Lower leg skin (tissue), 4 donors: Measurements from ENCODE around the gene SPARC. TPM values are rescaled to one million over a fixed set of nuclear protein-coding genes. Genes with fewer than 3 reads are reported as not detected.
"Not testable (repeated sequence)": the region's sequence is repeated elsewhere in the genome, so short reads cannot be mapped to it uniquely, and the experiment has no call there.

Experiments
- DNase-seq, 2 donors: peaks; one replicate each; pipeline ENCODE4 v3.0.0-alpha.2; 2019; ENCODE audit warnings: low spot score in 2 of 2
- H3K4me3 ChIP-seq: fragments of 200-600 bp; sonication (generic); 2 replicates; pipeline ENCODE4 v1.5.1; 2017; ENCODE audit warnings: mild to moderate bottlenecking, low read depth; ENCODE audit not compliant: poor library complexity, severe bottlenecking
- POLR2A ChIP-seq, 2 donors: fragments of 450-650 bp; IDR thresholded peaks; one replicate each; pipeline ENCODE4 v1.6.1; 2016 to 2017; ENCODE audit warnings: antibody characterized with exemption in 2 of 2, mild to moderate bottlenecking in 1 of 2, moderate library complexity in 1 of 2
- WGBS, 2 donors: methylation state at CpG; one replicate each; pipeline ENCODE4 v1.1.5; 2018; 5-methylcytosine and 5-hydroxymethylcytosine counted together
- intact Hi-C: fragments of 100-400 bp; cut with DNase I; formaldehyde crosslinking; loops from one replicate; pipeline ENCODE4 v1.15.0; 2023; ENCODE audit warnings: low total_unique reads
- total RNA-seq, 4 donors: library from RNA; depleted of rRNA; stranded (reverse); fragments of >200 nt; gene quantifications; one replicate each; pipeline ENCODE4 v1.1.0, GENCODE V29; 2016
- TF ChIP-seq, protein P1 (sequence below), 3 donors: fragments of 450-650 bp; IDR thresholded peaks; one replicate each; pipeline ENCODE4 v1.5.1; 2016; ENCODE audit warnings: antibody characterized with exemption in 3 of 3, mild to moderate bottlenecking in 3 of 3, moderate library complexity in 2 of 3

SPARC gene
- total RNA-seq: 100 to 1,000 TPM; 133 to 494 (median 213) TPM

GRCh38 chr5:151686674-151687407 is at the start of gene SPARC:
Gene SPARC, minus strand, starts transcription at chr5:151686915. Its CDS starts 10,727 bp downstream, at chr5:151676188.
- peak; percentile 88 to 95 for DNase-seq
- peak in 1 of 2 donors; percentile 40 for TF ChIP-seq POLR2A (IDR thresholded peaks at IDR 0.05)
- TF ChIP-seq, protein P1, sequence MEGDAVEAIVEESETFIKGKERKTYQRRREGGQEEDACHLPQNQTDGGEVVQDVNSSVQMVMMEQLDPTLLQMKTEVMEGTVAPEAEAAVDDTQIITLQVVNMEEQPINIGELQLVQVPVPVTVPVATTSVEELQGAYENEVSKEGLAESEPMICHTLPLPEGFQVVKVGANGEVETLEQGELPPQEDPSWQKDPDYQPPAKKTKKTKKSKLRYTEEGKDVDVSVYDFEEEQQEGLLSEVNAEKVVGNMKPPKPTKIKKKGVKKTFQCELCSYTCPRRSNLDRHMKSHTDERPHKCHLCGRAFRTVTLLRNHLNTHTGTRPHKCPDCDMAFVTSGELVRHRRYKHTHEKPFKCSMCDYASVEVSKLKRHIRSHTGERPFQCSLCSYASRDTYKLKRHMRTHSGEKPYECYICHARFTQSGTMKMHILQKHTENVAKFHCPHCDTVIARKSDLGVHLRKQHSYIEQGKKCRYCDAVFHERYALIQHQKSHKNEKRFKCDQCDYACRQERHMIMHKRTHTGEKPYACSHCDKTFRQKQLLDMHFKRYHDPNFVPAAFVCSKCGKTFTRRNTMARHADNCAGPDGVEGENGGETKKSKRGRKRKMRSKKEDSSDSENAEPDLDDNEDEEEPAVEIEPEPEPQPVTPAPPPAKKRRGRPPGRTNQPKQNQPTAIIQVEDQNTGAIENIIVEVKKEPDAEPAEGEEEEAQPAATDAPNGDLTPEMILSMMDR (IDR thresholded peaks at IDR 0.05): no peak
- peak within 1 kb of the TSS; percentile 56 for H3K4me3 ChIP-seq
- 1 to 3% methylated on average over 22 of the region's 22 CpGs for WGBS, 2 donors
- intact Hi-C loops: no loop called here

- no peak overlapping the region for H3K4me3 ChIP-seq
- TF ChIP-seq, protein P1 (IDR thresholded peaks at IDR 0.05): no peak
- no peak for TF ChIP-seq POLR2A (IDR thresholded peaks at IDR 0.05)
- DNase-seq: no peak
- WGBS, 2 donors: 91 to 96% methylated on average over 1 of the region's 1 CpG
- intact Hi-C loops: no loop called here
Measured at GRCh38 chr5:151735646-151736045, 48.9 kb upstream of the SPARC start.

DNA sequence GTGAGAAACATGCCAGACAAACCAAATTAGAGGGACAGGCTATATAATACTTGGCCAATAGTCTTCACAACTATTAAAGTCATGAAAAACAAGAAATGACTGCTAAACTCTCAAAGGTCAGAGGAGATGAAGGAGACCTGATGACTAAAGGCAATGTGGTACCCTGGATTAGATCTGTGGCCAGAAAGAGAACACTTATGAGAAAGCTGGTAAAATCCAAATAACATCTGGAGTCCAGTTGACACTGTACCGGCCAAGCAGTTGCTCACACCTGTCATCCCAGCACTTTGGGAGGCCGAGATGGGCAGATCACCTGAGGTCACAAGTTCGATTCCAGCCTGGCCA is 47.3 kb upstream of the SPARC start:
- H3K4me3 ChIP-seq: no peak overlapping the region
- intact Hi-C loops: no loop called here
- DNase-seq: no peak
- no peak for TF ChIP-seq POLR2A (IDR thresholded peaks at IDR 0.05)
- TF ChIP-seq, protein P1 (IDR thresholded peaks at IDR 0.05): no peak
- WGBS, 2 donors: 95 to 97% methylated on average over 3 of the region's 3 CpGs

DNA sequence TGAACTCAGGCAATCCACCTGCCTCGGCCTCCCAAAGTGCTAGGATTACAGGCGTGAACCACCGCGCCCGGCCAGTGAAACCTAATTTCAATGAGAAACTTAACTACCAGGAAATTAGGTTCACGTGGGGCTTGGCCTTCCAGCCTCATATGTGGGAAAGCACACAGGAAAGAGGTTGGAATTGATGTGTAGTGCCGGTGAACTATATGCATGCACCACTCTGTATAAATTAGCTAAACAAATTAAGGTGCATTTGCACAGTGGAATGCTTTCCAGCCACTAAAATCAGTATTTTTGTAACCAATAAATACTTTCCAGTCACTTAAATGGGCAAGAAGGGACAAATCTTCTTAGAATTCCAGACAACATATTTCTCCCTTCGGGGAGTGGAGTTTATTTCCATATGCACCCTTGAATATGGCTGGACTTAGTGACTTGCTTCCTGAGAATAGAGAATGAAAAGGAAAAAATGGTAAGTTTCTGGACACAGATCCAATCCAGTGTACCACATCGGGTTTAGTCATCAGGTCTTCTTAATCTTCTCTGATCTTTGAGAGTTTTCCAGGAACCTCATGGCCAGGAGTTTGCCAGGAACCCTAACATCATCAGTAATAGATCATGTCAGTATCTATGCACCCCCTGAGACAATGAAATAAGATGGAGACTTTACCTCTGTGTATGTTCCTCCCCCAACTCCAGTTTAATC is 46.8 kb upstream of the SPARC start:
- no peak for TF ChIP-seq POLR2A (IDR thresholded peaks at IDR 0.05)
- no peak overlapping the region for H3K4me3 ChIP-seq
- 85 to 91% methylated on average over 9 of the region's 9 CpGs for WGBS, 2 donors
- no peak for DNase-seq
- intact Hi-C loops: no loop called here

- no peak overlapping the region for H3K4me3 ChIP-seq
- TF ChIP-seq POLR2A (IDR thresholded peaks at IDR 0.05): no peak
- TF ChIP-seq, protein P1 (IDR thresholded peaks at IDR 0.05): no peak
- no peak for DNase-seq
- intact Hi-C loops: no loop called here
- 92 to 99% methylated on average over 7 of the region's 7 CpGs for WGBS, 2 donors
Measured at GRCh38 chr5:151730381-151730780, 43.7 kb upstream of the SPARC start.

DNA sequence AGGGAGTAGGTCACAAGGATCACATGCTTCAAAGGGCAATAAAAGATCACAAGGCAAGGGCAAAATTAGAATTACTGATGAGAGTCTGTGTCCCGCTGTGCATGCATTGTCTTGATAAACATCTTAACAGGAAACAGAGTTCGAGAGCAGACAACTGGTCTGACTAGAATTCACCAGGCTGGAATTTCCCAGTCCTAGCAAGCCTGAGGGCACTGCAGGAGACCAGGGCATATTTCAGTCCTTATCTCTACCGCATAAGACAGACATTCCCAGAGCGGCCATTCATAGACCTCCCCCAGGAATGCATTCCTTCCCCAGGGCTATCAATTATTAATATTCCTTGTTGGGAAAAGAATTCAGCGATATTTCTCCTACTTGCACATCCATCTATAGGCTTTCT is 42.9 kb upstream of the SPARC start:
- WGBS, 2 donors: 61 to 68% methylated on average over 5 of the region's 5 CpGs
- intact Hi-C loops, DNase-seq, H3K4me3 ChIP-seq: not testable (repeated sequence)
